Measurements from ENCODE around the gene NOS1AP.

Gene NOS1AP

GRCh38 chr1:162232034-162232711 lies 162.7 kb downstream of the NOS1AP start:
- TF ChIP-seq POLR2A (IDR thresholded peaks at IDR 0.05; ENCODE audit: extremely low read depth, insufficient read length) (no peak), MAX (IDR thresholded peaks at IDR 0.05; ENCODE audit: low read depth, low read length) (no peak), CTCF (IDR thresholded peaks at IDR 0.05; ENCODE audit: low read depth, low read length) (no peak)
- DNase-seq (ENCODE audit: low read depth), result no peak
- H3K4me3 ChIP-seq (ENCODE audit: low read depth, low read length), result no peak overlapping the region

DNA sequence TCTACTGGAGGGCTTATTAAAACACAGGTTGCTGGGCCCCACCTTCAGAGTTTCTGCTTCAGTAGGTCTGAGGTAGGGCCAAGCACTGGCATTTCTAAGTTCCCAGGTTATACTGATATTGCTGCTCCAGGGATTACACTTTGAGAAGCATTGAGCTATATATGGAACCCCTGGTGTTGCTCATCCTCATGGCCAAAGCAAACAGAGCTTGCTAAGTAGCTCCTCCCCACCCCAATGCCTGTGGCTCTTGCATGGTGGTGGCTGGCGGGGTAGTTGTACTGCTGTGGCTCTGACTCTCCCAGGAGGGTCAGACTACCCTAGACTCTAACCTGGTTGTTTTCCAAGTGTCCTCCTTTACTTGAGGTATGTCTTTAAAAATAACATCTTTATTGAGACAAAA lies 163.6 kb downstream of the NOS1AP start:
- TF ChIP-seq POLR2A (IDR thresholded peaks at IDR 0.05; ENCODE audit: extremely low read depth, insufficient read length), result no peak
- TF ChIP-seq MYC (IDR thresholded peaks at IDR 0.05; ENCODE audit: low read depth, low read length), result no peak
- TF ChIP-seq CTCF (IDR thresholded peaks at IDR 0.05; ENCODE audit: low read depth, low read length), result no peak
- TF ChIP-seq MAX (IDR thresholded peaks at IDR 0.05; ENCODE audit: low read depth, low read length), result no peak
- H3K4me3 ChIP-seq (ENCODE audit: low read depth, low read length), result no peak overlapping the region
- DNase-seq (ENCODE audit: low read depth), result no peak

DNA sequence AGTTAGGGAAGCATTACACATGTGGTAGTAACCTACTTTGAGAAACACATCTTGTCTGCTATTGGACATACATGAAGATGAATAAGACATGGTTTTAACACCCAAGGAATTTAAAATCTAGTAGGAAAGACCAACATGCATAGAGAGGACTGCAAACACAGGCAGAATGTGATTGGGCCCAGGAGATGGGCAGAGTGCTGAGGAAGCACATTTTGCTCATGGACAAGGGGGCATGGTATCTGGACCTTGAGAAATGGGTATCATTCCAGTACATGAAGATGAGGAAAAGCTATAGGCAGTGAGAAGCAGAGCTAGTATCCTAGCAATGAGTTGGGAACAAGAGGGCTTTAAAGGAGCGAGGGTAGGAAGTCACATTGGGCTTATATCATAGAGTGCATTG lies 164.4 kb downstream of the NOS1AP start:
- no peak for TF ChIP-seq CTCF (IDR thresholded peaks at IDR 0.05; ENCODE audit: low read depth, low read length)
- no peak for TF ChIP-seq MYC (IDR thresholded peaks at IDR 0.05; ENCODE audit: low read depth, low read length)
- TF ChIP-seq MAX (IDR thresholded peaks at IDR 0.05; ENCODE audit: low read depth, low read length), result no peak
- TF ChIP-seq POLR2A (IDR thresholded peaks at IDR 0.05; ENCODE audit: extremely low read depth, insufficient read length), result no peak
- DNase-seq (ENCODE audit: low read depth), result no peak
- H3K4me3 ChIP-seq (ENCODE audit: low read depth, low read length), result no peak overlapping the region

DNA sequence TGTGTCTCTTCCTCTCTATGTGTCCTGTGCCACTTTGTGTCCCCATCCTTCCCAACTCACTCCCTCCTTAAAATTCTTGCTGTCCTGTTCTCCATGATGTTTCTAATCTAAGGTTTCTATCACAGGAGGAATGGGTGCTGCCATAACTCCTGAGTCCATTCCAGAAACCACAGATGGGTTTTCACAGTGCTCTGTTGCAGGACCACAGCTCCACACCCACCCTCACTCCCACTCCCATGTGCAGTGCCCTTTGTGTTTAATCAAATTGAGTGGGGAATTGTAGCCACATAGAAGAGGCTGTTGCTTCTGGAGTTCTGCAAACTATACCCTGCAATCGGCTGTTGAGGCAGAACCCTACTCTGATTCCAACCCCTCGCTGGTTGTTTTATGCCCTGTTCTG lies 165.1 kb downstream of the NOS1AP start:
- no peak for DNase-seq (ENCODE audit: low read depth)
- TF ChIP-seq MYC (IDR thresholded peaks at IDR 0.05; ENCODE audit: low read depth, low read length) (no peak), CTCF (IDR thresholded peaks at IDR 0.05; ENCODE audit: low read depth, low read length) (no peak), MAX (IDR thresholded peaks at IDR 0.05; ENCODE audit: low read depth, low read length) (no peak), POLR2A (IDR thresholded peaks at IDR 0.05; ENCODE audit: extremely low read depth, insufficient read length) (no peak)
- no peak overlapping the region for H3K4me3 ChIP-seq (ENCODE audit: low read depth, low read length)

DNA sequence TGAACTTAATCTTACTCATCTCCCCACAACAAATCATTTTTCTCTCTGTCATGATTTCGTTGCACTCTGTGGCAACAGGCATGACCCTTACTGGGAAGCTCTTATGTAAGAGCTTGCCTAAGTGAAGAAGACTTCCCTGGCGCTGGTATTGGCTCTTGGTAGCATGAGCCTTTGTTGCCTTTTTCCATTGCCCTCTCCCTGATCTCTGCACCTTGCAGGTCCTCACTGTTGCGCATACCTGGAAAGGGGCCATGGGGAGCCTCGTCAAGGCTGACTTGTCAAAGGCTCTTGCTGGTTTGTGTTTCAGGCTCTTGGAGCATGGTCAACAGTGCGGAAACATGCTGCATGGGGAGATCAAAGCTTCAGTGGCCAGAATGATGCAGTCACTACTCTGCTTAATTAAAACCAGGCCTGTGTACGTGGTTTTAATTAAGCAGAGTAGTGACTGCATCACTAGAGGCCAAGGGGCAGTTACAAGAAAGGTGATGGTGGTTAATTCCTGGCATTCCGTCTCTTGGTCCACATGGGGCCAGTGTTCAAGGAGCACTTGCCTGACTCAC lies 165.8 kb downstream of the NOS1AP start:
- no peak for TF ChIP-seq POLR2A (IDR thresholded peaks at IDR 0.05; ENCODE audit: extremely low read depth, insufficient read length)
- TF ChIP-seq MYC (IDR thresholded peaks at IDR 0.05; ENCODE audit: low read depth, low read length), result no peak
- TF ChIP-seq CTCF (IDR thresholded peaks at IDR 0.05; ENCODE audit: low read depth, low read length), result no peak
- no peak for TF ChIP-seq MAX (IDR thresholded peaks at IDR 0.05; ENCODE audit: low read depth, low read length)
- no peak overlapping the region for H3K4me3 ChIP-seq (ENCODE audit: low read depth, low read length)
- DNase-seq (ENCODE audit: low read depth), result peak; percentile 27
